ENCODE results near the gene CIDEB. TPM values are rescaled to one million over a fixed set of nuclear protein-coding genes. Genes with fewer than 3 reads are reported as not detected.

Gene CIDEB
- total RNA-seq, 4 donors from 2014 or later = 23.4 to 32.7 (median 31.7) TPM

- H3K27ac ChIP-seq = no peak overlapping the region
- no peaks in the 10 kb centered on the region for H3K27me3 ChIP-seq
- H3K9me3 ChIP-seq = no peaks in the 10 kb centered on the region
- no peak for DNase-seq (ENCODE audit: low spot score in 2 of 2)
- no peak overlapping the region for H3K4me3 ChIP-seq
- H3K4me1 ChIP-seq = peaks cover 10% of the 10 kb centered on the region
- WGBS = 97% methylated on average over 8 of the region's 11 CpGs
- TF ChIP-seq POLR2A (IDR thresholded peaks at IDR 0.05) (no peak), CTCF (IDR thresholded peaks at IDR 0.05) (no peak), POLR2AphosphoS5 (IDR thresholded peaks at IDR 0.05) (no peak), EP300 (IDR thresholded peaks at IDR 0.05) (no peak)
- peaks cover 57% of the 10 kb centered on the region for H3K36me3 ChIP-seq
Measured at GRCh38 chr14:24292118-24292807, 15.5 kb downstream of the CIDEB start.

- TF ChIP-seq CTCF (IDR thresholded peaks at IDR 0.05) (no peak), POLR2AphosphoS5 (IDR thresholded peaks at IDR 0.05) (no peak), EP300 (IDR thresholded peaks at IDR 0.05) (no peak), POLR2A (IDR thresholded peaks at IDR 0.05) (no peak)
- peaks cover 3% of the 10 kb centered on the region for H3K4me1 ChIP-seq
- no peak for DNase-seq (ENCODE audit: low spot score in 2 of 2)
- peaks cover 56% of the 10 kb centered on the region for H3K36me3 ChIP-seq
- no peak overlapping the region for H3K27ac ChIP-seq
- WGBS = 88% methylated on average over 3 of the region's 3 CpGs
- no peaks in the 10 kb centered on the region for H3K9me3 ChIP-seq
- no peak overlapping the region for H3K4me3 ChIP-seq
- H3K27me3 ChIP-seq = no peaks in the 10 kb centered on the region
Measured at GRCh38 chr14:24291446-24292117, 16.2 kb downstream of the CIDEB start.

GRCh38 chr14:24290746-24291145 lies 17.0 kb downstream of the CIDEB start:
- DNase-seq (ENCODE audit: low spot score in 2 of 2) = no peak
- TF ChIP-seq POLR2A (IDR thresholded peaks at IDR 0.05) (no peak), CTCF (IDR thresholded peaks at IDR 0.05) (no peak), EP300 (IDR thresholded peaks at IDR 0.05) (no peak), POLR2AphosphoS5 (IDR thresholded peaks at IDR 0.05) (no peak)
- Histone ChIP-seq H3K27ac (no peak overlapping the region), H3K27me3 (no peaks in the 10 kb centered on the region), H3K36me3 (peaks cover 47% of the 10 kb centered on the region), H3K9me3 (no peaks in the 10 kb centered on the region), H3K4me1 (peaks cover 4% of the 10 kb centered on the region), H3K4me3 (no peak overlapping the region)
- WGBS = 79% methylated on average over 9 of the region's 9 CpGs

- Histone ChIP-seq H3K4me3 (no peak overlapping the region), H3K27ac (no peak overlapping the region), H3K27me3 (no peaks in the 10 kb centered on the region), H3K4me1 (peaks cover 4% of the 10 kb centered on the region), H3K36me3 (peaks cover 38% of the 10 kb centered on the region), H3K9me3 (no peaks in the 10 kb centered on the region)
- no peak for TF ChIP-seq POLR2A (IDR thresholded peaks at IDR 0.05)
- 76% methylated on average over 5 of the region's 6 CpGs for WGBS
- no peak for DNase-seq (ENCODE audit: low spot score in 2 of 2)
Measured at GRCh38 chr14:24289649-24290280, 18.0 kb downstream of the CIDEB start.

GRCh38 chr14:24286996-24287395 lies 20.8 kb downstream of the CIDEB start:
- Histone ChIP-seq H3K36me3 (peaks cover 29% of the 10 kb centered on the region), H3K4me1 (peaks cover 6% of the 10 kb centered on the region), H3K27ac (no peak overlapping the region), H3K4me3 (no peak overlapping the region), H3K9me3 (no peaks in the 10 kb centered on the region), H3K27me3 (no peaks in the 10 kb centered on the region)
- TF ChIP-seq POLR2AphosphoS5 (IDR thresholded peaks at IDR 0.05) (no peak), EP300 (IDR thresholded peaks at IDR 0.05) (no peak)
- DNase-seq (ENCODE audit: low spot score in 2 of 2) = no peak
- WGBS = 92% methylated on average over 5 of the region's 5 CpGs

- Histone ChIP-seq H3K27ac (no peak overlapping the region), H3K4me1 (peaks cover 16% of the 10 kb centered on the region), H3K36me3 (peaks cover 12% of the 10 kb centered on the region), H3K9me3 (no peaks in the 10 kb centered on the region), H3K4me3 (no peak overlapping the region), H3K27me3 (no peaks in the 10 kb centered on the region)
- no peak for DNase-seq (ENCODE audit: low spot score in 2 of 2)
- 53% methylated on average over 4 of the region's 4 CpGs for WGBS
- TF ChIP-seq CTCF (IDR thresholded peaks at IDR 0.05) = no peak
- TF ChIP-seq POLR2AphosphoS5 (IDR thresholded peaks at IDR 0.05) = no peak
- TF ChIP-seq EP300 (IDR thresholded peaks at IDR 0.05) = no peak
- no peak for TF ChIP-seq POLR2A (IDR thresholded peaks at IDR 0.05)
Measured at GRCh38 chr14:24285351-24285750, 22.4 kb downstream of the CIDEB start.
